HepG2 (cell line): Measurements from ENCODE around the gene SRCAP. TPM values are rescaled to one million over a fixed set of nuclear protein-coding genes. Genes with fewer than 3 reads are reported as not detected.

Source experiments
- DRAP1 ChIP-seq: IDR thresholded peaks from 2 replicates; pipeline ENCODE4 v1.6.1; 2016; ENCODE audit warnings: missing genetic modification reagents, missing compliant biosample characterization
- HIC2 ChIP-seq: sonication (generic); formaldehyde crosslinking; IDR thresholded peaks from 2 replicates; pipeline ENCODE4 v1.9.0; 2022; ENCODE audit warnings: low read depth, missing genetic modification reagents
- JUNB ChIP-seq: sonication (generic); formaldehyde crosslinking; IDR thresholded peaks from 2 replicates; pipeline ENCODE4 v1.8.0; 2022; ENCODE audit warnings: missing genetic modification reagents, mild to moderate bottlenecking, borderline replicate concordance
- MBNL3 ChIP-seq: fragments of 250-450 bp; sonication (Bioruptor Pico); conservative IDR thresholded peaks from 2 replicates; pipeline ENCODE4 v1.8.0; 2022; ENCODE audit warnings: mild to moderate bottlenecking, inconsistent platforms
- MIER2 ChIP-seq: IDR thresholded peaks from 2 replicates; pipeline ENCODE4 v1.6.1; 2016; ENCODE audit warnings: missing biosample characterization, missing genetic modification reagents
- SP2 ChIP-seq: sonication (generic); formaldehyde crosslinking; IDR thresholded peaks from 2 replicates; pipeline ENCODE4 v1.5.1; 2020; ENCODE audit warnings: mild to moderate bottlenecking, missing genetic modification reagents
- SRSF1 ChIP-seq: fragments of 200-400 bp; formaldehyde crosslinking; optimal IDR thresholded peaks from 2 replicates; pipeline ENCODE3; 2017; ENCODE audit warnings: mild to moderate bottlenecking, low read depth, low read length, moderate library complexity
- ZBTB21 ChIP-seq: sonication (generic); formaldehyde crosslinking; IDR thresholded peaks from 2 replicates; pipeline ENCODE4 v1.4.0; 2020; ENCODE audit warnings: missing genetic modification reagents
- ZNF143 ChIP-seq: sonication (generic); formaldehyde crosslinking; IDR thresholded peaks from 2 replicates; pipeline ENCODE4 v1.4.0; 2020; ENCODE audit warnings: missing genetic modification reagents
- polyA plus RNA-seq, 8 experiments: library from polyadenylated mRNA; depleted of rRNA in 3 of 8; stranded (reverse) in 7 of 8; unstranded in 1 of 8; fragments of >200 nt; fragmentation: Illumina TruSeq in 4 of 8; extraction: Trizol in 4 of 8; gene quantifications; 2 replicates each; pipeline versions ENCODE4 v1.2.1 to v1.2.3, GENCODE V29; 2011 to 2016; ENCODE audit warnings: low read depth in 4 of 8, missing spikeins in 1 of 8, mixed read lengths in 1 of 8; ENCODE audit not compliant: insufficient read depth in 1 of 8
- total RNA-seq, 5 experiments: library from RNA; depleted of rRNA; stranded (reverse); fragments of >200 nt; fragmentation: Illumina TruSeq; extraction: Trizol; gene quantifications; 2 replicates each; pipeline ENCODE4 v1.2.3, GENCODE V29; 2016; ENCODE audit warnings: low read depth in 1 of 5

Gene SRCAP
- total and polyA plus RNA-seq, 2 of the 13 experiments (the other 11 are each of a cell fraction or from before 2014, with no cell fraction given): 4.9 to 9.0 TPM

- TF ChIP-seq MBNL3 (CRISPR knock-in tag) (no peak), SRSF1 (no peak), HIC2 (CRISPR knock-in tag) (no peak), JUNB (no peak), MIER2 (CRISPR knock-in tag) (no peak), SP2 (CRISPR knock-in tag) (0 out of 2 replicates have a peak, but pooled peaks have one; percentile 26), DRAP1 (no peak), ZBTB21 (CRISPR knock-in tag) (no peak), ZNF143 (CRISPR knock-in tag) (no peak)
Measured at GRCh38 chr16:30785126-30786106, 86.4 kb downstream of the SRCAP start (continued).
